Activated B cell treated with CpG ODN at 0.5 μM for 24 hours (primary cell): Measurements from ENCODE around the gene INPP5A. TPM values are rescaled to one million over a fixed set of nuclear protein-coding genes. Genes with fewer than 3 reads are reported as not detected.

ENCODE experiments used
- ATAC-seq: fragments of 200-7000 bp; cut with Tn5 transposase; one replicate; pipeline ENCODE4 v1.10.0; 2021; ENCODE audit warnings: low read depth, mild to moderate bottlenecking, moderate library complexity
- CTCF ChIA-PET: fragments of 350-600 bp; sonication (Branson Sonifier 250); formaldehyde crosslinking; loops from one replicate; lab custom pipeline; 2021; ENCODE audit warnings: antibody characterized with exemption; lab: Charles Lee
- POLR2A ChIA-PET: fragments of 350-600 bp; sonication (Branson Sonifier 250); formaldehyde crosslinking; loops from one replicate; lab custom pipeline; 2021; ENCODE audit warnings: antibody characterized with exemption; lab: Charles Lee
- DNase-seq: peaks from one replicate; pipeline ENCODE4 v3.0.0; 2022
- H3K27ac Mint-ChIP-seq: one replicate; pipeline ENCODE4 v1.8.0; 2020; ENCODE audit warnings: mixed read lengths
- H3K27me3 Mint-ChIP-seq: one replicate; pipeline ENCODE4 v1.8.0; 2021; ENCODE audit warnings: mixed read lengths
- H3K36me3 Mint-ChIP-seq: one replicate; pipeline ENCODE4 v1.8.0; 2021; ENCODE audit warnings: low read depth, mixed read lengths
- H3K4me1 Mint-ChIP-seq: one replicate; pipeline ENCODE4 v1.8.0; 2021; ENCODE audit warnings: mixed read lengths
- H3K4me3 Mint-ChIP-seq: one replicate; pipeline ENCODE4 v1.8.0; 2020; ENCODE audit warnings: mild to moderate bottlenecking, mixed read lengths
- H3K9me3 Mint-ChIP-seq: one replicate; pipeline ENCODE4 v1.8.0; 2020; ENCODE audit warnings: mixed read lengths
- intact Hi-C: fragments of 100-400 bp; cut with micrococcal nuclease; formaldehyde crosslinking; loops from one replicate; pipeline ENCODE4 v1.15.1; 2024
- total RNA-seq: library from RNA; stranded (reverse); gene quantifications from 2 replicates; pipeline ENCODE4 v1.2.3, GENCODE V29; 2022
- TF ChIP-seq, protein P1 (sequence below): fragments of 200-600 bp; IDR thresholded peaks from one replicate; pipeline ENCODE4 v1.8.0; 2022; ENCODE audit warnings: antibody characterized with exemption, mild to moderate bottlenecking

Gene INPP5A
- total RNA-seq, 1 donor from 2014 or later = 24.9 TPM

- TF ChIP-seq, protein P1, sequence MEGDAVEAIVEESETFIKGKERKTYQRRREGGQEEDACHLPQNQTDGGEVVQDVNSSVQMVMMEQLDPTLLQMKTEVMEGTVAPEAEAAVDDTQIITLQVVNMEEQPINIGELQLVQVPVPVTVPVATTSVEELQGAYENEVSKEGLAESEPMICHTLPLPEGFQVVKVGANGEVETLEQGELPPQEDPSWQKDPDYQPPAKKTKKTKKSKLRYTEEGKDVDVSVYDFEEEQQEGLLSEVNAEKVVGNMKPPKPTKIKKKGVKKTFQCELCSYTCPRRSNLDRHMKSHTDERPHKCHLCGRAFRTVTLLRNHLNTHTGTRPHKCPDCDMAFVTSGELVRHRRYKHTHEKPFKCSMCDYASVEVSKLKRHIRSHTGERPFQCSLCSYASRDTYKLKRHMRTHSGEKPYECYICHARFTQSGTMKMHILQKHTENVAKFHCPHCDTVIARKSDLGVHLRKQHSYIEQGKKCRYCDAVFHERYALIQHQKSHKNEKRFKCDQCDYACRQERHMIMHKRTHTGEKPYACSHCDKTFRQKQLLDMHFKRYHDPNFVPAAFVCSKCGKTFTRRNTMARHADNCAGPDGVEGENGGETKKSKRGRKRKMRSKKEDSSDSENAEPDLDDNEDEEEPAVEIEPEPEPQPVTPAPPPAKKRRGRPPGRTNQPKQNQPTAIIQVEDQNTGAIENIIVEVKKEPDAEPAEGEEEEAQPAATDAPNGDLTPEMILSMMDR = no peak
- H3K9me3 Mint-ChIP-seq = no peaks in the 10 kb centered on the region
- ATAC-seq (no peak), DNase-seq (peak; percentile 11)
- H3K4me3 Mint-ChIP-seq = no peak overlapping the region
- H3K36me3 Mint-ChIP-seq = no peaks in the 10 kb centered on the region
- ChIA-PET CTCF (no interaction called here), POLR2A (no interaction called here)
- H3K27ac Mint-ChIP-seq = no peak overlapping the region
- no peaks in the 10 kb centered on the region for H3K4me1 Mint-ChIP-seq
- no peaks in the 10 kb centered on the region for H3K27me3 Mint-ChIP-seq
- intact Hi-C loops = no loop called here
These were observed 27.9 kb upstream of the INPP5A start for GRCh38 chr10:132509506-132510173.

GRCh38 chr10:132510174-132510611 is 27.4 kb upstream of the INPP5A start:
- no peaks in the 10 kb centered on the region for H3K27me3 Mint-ChIP-seq
- H3K27ac Mint-ChIP-seq = no peak overlapping the region
- H3K4me3 Mint-ChIP-seq = no peak overlapping the region
- POLR2A ChIA-PET = no interaction called here
- DNase-seq (no peak), ATAC-seq (no peak)
- TF ChIP-seq, protein P1 = no peak
- CTCF ChIA-PET = no interaction called here
- no peaks in the 10 kb centered on the region for H3K4me1 Mint-ChIP-seq
- H3K36me3 Mint-ChIP-seq = no peaks in the 10 kb centered on the region
- intact Hi-C loops = no loop called here
- no peaks in the 10 kb centered on the region for H3K9me3 Mint-ChIP-seq

DNA sequence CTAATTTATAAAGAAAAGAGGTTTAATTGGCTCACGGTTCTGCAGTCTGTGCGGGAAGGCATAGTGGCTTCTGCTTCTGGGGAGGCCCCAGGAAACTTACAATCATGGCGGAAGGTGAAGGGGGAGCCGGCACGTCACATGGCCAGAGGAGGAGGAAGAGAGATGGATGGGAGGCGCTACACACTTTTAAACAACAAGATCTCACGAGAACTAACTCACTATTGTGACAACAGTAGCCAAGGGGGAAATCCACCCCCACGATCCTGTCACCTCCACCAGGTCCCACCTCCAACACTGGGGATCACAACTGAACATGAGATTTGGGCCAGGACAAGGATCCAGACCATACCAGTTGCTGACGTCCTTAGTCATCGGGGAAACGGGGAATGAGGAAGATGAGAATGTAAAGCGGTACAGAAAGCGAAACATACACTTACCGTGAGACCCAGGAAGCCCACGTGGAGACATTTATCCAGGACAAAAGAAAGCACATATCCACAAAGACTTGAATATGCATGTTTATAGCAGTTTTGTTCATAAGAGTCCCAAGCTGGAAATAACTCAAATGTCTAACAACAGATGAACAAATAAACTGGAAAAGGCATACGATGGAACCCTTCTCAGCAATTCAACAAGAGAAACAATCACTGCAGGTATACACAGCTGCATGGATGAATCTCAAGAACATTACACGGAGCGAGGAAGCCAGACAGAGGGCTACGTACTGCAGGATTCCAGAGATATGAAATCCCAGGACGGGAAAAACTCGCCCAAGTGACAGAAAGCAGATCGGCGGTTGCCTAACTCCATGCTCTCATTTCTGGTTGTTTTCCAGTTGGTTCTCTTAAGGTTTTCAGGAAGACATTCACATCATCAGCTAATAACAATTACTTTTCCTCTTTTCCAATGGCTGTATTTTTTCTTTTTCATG is 26.2 kb upstream of the INPP5A start:
- H3K27ac Mint-ChIP-seq = peak overlapping the region; percentile 33
- TF ChIP-seq, protein P1 = no peak
- intact Hi-C loops = no loop called here
- H3K9me3 Mint-ChIP-seq = no peaks in the 10 kb centered on the region
- CTCF ChIA-PET = no interaction called here
- H3K4me1 Mint-ChIP-seq = no peaks in the 10 kb centered on the region
- POLR2A ChIA-PET = no interaction called here
- H3K27me3 Mint-ChIP-seq = no peaks in the 10 kb centered on the region
- no peak for ATAC-seq
- H3K36me3 Mint-ChIP-seq = no peaks in the 10 kb centered on the region
- no peak overlapping the region for H3K4me3 Mint-ChIP-seq
- DNase-seq = no peak

DNA sequence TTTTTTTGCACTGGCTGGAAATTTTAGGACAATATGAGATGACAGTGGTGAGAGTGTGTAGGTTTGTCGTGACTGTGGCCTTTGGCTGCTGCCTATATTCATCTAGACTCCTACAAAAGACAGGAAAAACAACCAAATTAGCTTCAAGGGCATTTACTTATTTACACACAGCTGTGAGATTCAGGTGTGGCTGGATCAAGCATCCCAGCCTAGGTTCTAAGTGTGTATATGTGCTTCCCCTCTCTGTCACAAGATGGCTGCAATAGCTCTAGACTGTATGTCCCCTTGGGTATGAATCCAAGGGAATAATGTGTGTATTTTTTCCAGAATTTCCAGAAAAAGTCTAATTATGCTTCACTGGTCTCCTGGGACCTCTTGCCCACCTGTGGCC is 25.5 kb upstream of the INPP5A start:
- no peak for ATAC-seq
- Mint-ChIP-seq H3K36me3 (no peaks in the 10 kb centered on the region), H3K27me3 (no peaks in the 10 kb centered on the region), H3K4me3 (no peak overlapping the region), H3K27ac (no peak overlapping the region), H3K9me3 (no peaks in the 10 kb centered on the region), H3K4me1 (no peaks in the 10 kb centered on the region)
- POLR2A ChIA-PET = no interaction called here
- intact Hi-C loops = no loop called here
- DNase-seq = no peak
- TF ChIP-seq, protein P1 = no peak
- CTCF ChIA-PET = interaction anchor here (0.8 kb wide), 1 partner anchor 39 kb away, joined by 3 read pairs; no protein-coding TSS in a partner anchor
